Ishikawa (cell line): Measurements from ENCODE around the gene SAMD9.

Experiments
- CEBPB ChIP-seq: IDR thresholded peaks from 2 replicates; pipeline ENCODE4 v1.6.1; 2012
- EP300 ChIP-seq: IDR thresholded peaks from 2 replicates; pipeline ENCODE4 v1.6.1; 2012; ENCODE audit warnings: borderline replicate concordance
- NFIC ChIP-seq: IDR thresholded peaks from 2 replicates; pipeline ENCODE4 v1.6.1; 2012
- TEAD4 ChIP-seq: IDR thresholded peaks from 2 replicates; pipeline ENCODE4 v1.6.1; 2012
- YY1 ChIP-seq: IDR thresholded peaks from 2 replicates; pipeline ENCODE4 v1.6.1; 2012; ENCODE audit warnings: low read depth
- TF ChIP-seq, protein P1 (sequence below): IDR thresholded peaks from 2 replicates; pipeline ENCODE4 v1.6.1; 2012

- no peak for TF ChIP-seq YY1
- no peak for TF ChIP-seq TEAD4
- no peak for TF ChIP-seq CEBPB
- TF ChIP-seq EP300: no peak
- TF ChIP-seq, protein P1, sequence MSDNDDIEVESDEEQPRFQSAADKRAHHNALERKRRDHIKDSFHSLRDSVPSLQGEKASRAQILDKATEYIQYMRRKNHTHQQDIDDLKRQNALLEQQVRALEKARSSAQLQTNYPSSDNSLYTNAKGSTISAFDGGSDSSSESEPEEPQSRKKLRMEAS: no peak
- no peak for TF ChIP-seq NFIC
Measured at GRCh38 chr7:93140582-93141191, 22.9 kb upstream of the SAMD9 start.
